GM19043 (cell line): ENCODE data around the gene VPS33B.

Experiments used
- ATAC-seq: cut with Tn5 transposase; IDR thresholded peaks from one replicate; pipeline ENCODE4 v1.9.1; 2021; ENCODE audit warnings: low read depth; ENCODE audit not compliant: unreplicated experiment

Gene VPS33B

GRCh38 chr15:90986790-90987507 lies 35.4 kb downstream of the VPS33B start:
- no peak for ATAC-seq

DNA sequence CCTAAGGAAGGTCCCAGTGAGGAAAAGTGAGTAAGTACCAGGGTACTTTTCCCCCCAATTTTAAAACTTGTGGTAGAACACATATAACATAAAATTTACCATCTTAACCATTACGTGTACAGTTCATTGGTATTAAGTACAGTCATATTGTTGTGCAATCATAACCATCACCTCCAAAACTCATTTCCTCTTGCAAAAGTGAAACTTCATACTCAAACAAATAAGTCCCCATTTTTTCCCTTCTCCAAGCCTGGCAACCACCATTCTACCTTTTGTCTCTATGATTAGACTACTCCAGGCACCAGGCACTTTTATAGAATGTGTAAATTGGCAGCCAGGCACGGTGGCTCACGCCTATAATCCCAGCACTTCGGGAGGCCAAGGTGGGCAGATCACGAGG lies 40.3 kb downstream of the VPS33B start:
- no peak for ATAC-seq

- no peak for ATAC-seq
Observed at GRCh38 chr15:90981681-90982080, 40.7 kb downstream of the VPS33B start.

DNA sequence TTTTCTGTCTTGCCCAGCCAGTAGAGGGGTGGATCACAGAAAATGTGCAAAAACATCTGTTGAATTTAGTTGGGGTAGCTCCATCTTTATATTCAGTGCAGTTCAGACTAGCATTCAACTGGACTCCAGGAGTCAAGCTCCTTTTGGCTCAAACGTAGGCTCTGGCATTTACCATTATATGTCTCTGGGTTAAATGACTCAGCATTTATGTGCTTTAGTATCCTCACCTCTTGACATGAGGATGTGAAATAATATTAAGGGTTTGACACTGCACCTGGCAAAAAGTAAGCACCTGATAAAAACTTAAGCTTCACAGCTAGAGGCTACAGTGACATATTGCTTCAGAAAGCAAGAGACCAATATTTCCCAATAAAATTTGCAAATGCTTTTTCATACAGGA lies 42.8 kb downstream of the VPS33B start:
- no peak for ATAC-seq

DNA sequence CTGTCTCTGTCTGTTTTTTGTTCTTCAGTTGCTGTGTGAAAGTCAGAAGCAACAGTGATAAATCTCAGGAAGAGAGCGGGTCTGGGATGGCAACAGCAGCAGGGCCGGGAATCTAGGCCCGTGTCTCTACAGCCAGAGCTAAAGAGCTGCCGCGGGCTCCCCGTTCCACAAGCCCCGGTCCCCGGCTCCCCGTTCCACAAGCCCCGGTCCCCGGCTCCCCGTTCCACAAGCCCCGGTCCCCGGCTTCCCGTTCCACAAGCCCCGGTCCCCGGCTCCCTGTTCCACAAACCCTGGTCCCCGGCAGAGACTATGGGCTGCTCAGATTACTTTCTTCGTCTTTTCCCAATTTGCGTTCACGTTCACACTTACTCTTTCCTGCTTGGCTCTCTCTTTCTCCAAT lies 48.2 kb downstream of the VPS33B start:
- ATAC-seq = no peak

GRCh38 chr15:90972133-90972532 lies 50.3 kb downstream of the VPS33B start:
- no peak for ATAC-seq

DNA sequence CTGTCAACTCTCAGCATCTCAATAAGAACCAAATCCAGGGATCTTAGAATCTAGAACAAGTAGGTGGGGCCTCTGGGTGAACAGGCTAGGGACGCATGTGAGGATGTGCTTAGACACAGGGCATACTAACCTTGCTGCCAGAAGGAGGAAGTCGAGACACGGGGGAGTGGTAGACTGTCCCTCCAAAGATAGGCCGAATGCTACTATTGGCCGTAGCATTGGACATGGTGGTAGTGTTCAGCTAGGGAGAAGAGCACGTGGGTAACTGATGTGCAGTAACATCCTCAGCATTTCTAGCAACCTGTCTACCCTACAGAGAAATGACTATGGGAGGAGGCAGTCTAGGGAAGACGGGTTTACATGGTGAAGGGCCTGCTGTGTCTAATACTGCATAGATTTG lies 52.1 kb downstream of the VPS33B start:
- no peak for ATAC-seq

GRCh38 chr15:90968434-90968833 lies 54.0 kb downstream of the VPS33B start:
- no peak for ATAC-seq

GRCh38 chr15:90967206-90967605 lies 55.2 kb downstream of the VPS33B start:
- ATAC-seq = no peak

GRCh38 chr15:90966262-90966661 lies 56.1 kb downstream of the VPS33B start:
- ATAC-seq = no peak

DNA sequence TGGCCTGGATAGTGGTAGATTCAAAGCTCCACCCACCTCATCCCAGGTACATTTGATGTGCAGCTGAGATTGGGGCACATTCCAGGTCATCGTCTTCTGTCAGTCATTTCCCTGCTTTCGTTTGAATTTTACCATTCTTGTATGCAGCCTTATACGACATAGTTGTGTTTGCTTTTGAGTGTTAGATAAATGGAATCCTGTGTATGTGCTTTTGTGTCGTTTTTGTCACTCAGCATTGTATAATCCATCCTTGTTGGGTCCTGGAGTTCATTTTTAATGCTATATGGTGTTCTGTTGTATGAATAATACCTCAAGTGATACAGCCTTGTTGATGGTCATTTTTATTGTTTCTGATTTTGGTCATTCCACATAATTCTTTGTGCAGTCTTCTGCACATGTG lies 60.4 kb downstream of the VPS33B start:
- no peak for ATAC-seq

GRCh38 chr15:90960298-90961091 lies 61.9 kb downstream of the VPS33B start:
- no peak for ATAC-seq

DNA sequence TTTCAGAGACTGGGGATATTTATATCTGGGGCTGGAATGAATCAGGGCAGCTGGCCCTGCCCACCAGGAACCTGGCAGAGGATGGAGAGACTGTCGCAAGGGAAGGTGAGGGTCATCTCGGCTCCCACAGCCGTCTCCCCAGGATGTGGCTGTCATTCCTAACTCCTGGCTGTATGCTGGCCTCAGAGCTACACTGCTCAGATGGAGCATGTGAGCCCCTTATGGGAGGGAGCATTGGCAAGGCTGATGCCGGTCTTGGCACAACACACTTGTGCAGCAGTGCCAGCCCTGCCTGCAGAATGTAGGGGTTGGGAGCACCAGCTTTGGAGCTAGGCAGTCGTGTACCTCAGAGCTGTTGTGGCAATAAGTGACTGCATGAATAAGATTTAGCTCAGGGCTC lies 62.5 kb downstream of the VPS33B start:
- no peak for ATAC-seq

DNA sequence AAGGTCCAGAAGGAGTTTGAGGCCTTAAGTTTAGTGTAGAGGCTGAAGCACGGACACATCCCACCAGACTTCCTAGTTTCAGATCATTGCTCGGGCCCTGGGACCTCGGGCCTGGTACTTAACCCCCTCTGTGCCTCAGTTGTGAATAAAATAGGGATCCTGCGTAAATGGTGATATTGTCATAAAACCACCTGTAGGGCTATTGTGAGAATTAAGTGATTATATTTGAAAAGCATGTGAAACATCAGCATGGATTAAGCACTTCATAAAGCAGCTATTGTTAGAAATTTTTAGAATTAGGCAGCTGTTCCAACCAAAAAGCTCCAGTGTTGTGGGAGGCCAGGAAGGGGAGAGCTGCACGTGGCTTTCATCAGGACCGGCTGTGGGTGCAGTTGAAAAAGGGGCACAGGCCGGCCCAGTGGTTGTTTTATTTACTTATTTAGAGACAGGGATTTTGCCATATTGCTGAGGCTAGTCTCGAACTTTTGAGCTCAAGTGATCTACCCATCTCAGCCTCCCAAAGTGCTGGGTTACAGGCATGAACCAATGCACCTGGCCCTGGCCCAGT lies 63.3 kb downstream of the VPS33B start:
- ATAC-seq = no peak

GRCh38 chr15:90957791-90958190 lies 64.6 kb downstream of the VPS33B start:
- no peak for ATAC-seq

GRCh38 chr15:90957031-90957790 lies 65.2 kb downstream of the VPS33B start:
- ATAC-seq = no peak

DNA sequence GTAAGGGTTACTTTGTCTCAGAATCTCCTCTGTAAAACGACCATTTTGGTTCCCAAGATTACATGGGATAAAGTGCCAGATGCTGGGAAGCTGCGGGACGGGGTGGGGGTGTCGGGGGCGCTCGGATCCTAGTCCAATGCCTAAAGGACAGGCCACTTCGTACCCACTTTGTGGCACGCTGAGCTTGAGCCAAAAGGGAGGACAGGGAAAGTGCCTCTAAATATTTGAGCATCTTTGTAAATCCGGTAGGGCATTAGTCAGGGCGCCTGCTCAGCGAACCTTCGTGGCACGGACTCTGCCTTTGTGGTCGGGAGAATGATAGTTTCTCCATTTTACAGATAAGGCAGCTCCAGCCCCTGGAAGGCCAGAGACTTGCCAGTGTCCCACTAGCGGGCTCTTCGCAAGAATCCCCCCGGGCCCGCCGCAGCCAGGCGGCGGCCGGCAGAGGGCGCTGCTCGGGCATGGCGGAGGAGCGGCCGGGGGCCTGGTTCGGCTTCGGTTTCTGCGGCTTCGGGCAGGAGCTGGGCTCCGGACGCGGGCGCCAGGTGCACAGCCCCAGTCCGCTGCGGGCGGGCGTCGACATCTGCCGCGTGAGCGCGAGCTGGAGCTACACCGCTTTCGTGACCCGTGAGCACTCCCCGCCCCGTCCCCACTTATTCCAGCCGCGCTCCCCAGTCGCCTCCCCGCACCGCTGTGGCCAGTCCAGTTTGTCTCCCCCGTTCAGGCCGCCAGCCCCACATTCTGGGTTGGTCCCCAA lies 65.9 kb downstream of the VPS33B start:
- ATAC-seq = no peak

- no peak for ATAC-seq
Observed at GRCh38 chr15:90955624-90956273, 66.6 kb downstream of the VPS33B start.

GRCh38 chr15:90954712-90955623 lies 67.4 kb downstream of the VPS33B start, which contains the start of gene RCCD1:
RCCD1 (plus strand) TSS chr15:90954884; CDS start chr15:90956735, 1,851 bp downstream.
- peak; percentile 94 for ATAC-seq
